SH-SY5Y (cell line): Measurements from ENCODE around the gene ZNF664.

ENCODE experiments used
- GATA2 ChIP-seq: IDR thresholded peaks from 2 replicates; pipeline ENCODE4 v1.6.1; 2011; ENCODE audit warnings: mild to moderate bottlenecking, low read depth, low read length
- GATA3 ChIP-seq: IDR thresholded peaks from 2 replicates; pipeline ENCODE4 v1.6.1; 2011; ENCODE audit warnings: low read depth, mild to moderate bottlenecking, low read length, moderate library complexity

- TF ChIP-seq GATA2 = no peak
- TF ChIP-seq GATA3 = no peak
Observed at GRCh38 chr12:124036657-124037109, 63.7 kb downstream of the ZNF664 start.
